ENCODE results near the gene RELL2.

RELL2 gene

DNA sequence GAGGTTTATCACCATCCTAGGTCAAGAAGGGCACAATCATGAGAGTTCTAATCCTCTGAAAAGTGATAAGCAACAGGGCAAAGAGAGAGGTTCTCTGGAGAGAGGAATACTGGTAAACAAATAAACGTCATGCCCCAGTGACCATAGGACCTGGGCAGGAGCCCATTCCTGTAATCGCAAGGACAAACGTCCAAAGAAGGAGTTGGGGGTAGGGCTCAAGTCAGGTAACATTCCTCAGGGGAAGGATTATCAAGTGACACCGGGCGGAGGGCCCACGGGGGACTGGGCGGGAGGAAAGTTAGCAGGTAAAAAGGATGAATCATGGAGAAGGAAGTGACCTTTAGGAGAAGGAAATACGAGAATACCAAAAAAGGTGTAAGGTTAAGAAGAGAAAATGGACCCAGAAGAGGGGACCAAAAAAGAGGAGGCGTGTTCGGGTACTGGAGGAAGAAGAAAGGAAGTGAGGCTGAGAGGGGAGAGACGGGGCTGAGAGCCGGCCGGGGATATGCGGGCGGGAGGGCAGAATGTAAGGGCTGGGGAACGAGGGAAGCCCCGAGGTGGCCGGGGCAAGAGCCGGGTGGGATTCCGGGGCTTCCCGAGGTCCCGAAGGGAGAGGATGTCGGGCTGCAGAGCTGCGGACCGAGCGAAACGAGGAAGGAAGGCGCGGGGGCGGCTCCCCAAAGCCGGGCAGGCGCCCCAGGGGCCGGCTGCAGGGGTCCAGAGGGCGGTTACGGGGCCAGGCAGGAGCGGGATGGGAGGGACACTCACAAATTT, 18.6 kb upstream of the RELL2 start:
- DNase-seq (ENCODE audit: insufficient read length, low spot score) (peak; percentile 41), FAIRE-seq (no peak)

DNA sequence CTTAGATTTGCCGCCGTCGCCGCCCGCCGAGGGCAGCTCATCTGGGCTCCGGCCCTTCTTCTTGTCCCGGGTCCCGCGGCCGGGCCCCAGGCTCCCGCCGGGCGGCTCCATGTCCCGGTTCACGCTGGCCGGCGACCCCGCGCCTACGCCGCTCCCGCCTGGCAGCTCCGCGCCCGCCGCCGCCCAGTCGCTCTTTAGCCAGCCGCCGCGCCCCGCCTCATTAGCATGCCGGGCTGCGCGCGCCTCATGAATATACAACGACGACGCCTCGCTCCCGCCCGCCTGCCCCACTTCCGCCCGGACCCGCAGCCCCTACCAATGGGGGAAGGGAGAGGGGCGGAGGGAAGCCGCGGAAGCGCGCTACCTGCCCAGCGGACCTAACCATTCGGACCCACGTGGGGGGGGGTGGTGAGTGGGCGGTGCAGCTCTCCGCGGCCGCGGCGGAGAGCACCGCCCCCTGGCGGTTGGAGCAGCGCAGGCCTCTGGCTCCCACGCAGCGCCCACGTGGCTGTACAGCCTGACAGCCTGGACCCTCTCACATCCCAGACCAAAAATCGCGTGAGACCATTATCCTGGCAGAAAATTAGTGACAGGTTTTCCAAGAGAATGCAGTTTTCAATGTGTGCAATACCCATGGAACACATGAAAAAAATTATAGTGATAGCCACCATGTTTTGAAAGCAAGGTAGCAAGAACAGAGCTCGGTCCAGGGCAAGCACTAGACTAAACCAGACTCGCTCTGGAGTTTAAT, 17.8 kb upstream of the RELL2 start, which contains the start of gene DIAPH1:
TSS of gene DIAPH1 (minus strand) at position 197 of the 751 bp plus-strand sequence. CDS start at position 111, 86 bp downstream.
- FAIRE-seq (peak; percentile 94), DNase-seq (ENCODE audit: insufficient read length, low spot score) (peak; percentile 92)

DNA sequence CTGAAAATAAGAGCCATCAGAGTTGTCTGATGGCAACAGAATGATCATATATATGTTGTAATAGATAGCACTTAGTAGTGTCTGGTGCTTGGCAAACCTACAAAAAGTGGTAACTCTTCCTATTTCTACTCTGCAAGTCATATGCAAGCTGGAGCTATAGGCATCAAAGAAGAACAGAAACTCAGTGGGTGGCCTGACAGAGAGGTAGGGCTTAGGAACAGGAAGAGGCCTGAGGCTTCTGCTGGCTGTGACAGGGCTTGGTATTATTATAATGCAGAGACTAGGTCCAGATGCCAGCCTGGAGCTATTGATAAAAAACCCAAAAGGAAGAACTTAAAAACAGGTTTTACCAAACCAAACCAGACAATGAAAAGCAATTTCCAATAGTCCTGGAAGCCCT, 13.6 kb upstream of the RELL2 start:
- FAIRE-seq (no peak), DNase-seq (ENCODE audit: insufficient read length, low spot score) (no peak)

DNA sequence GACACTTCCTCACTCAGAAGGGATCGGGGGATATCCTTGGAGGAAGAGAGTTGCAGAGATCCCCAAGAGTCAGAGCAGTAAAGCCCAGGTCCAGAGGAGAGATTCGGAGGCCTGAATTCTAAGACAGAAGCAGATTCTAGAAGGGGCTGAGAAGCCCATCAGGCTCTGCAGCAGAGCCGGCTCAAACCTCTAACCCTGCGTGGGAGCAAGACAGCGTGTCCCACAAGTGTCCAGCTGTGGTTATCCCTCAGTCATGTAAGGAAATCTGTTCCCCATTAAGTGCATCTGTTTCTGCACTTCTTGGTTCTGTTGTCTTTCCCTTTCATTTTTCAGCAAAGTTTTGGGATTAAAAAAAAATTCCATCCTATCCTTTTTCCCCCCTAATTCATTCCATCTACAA, 13.2 kb upstream of the RELL2 start:
- DNase-seq (ENCODE audit: insufficient read length, low spot score) (no peak), FAIRE-seq (no peak)

DNA sequence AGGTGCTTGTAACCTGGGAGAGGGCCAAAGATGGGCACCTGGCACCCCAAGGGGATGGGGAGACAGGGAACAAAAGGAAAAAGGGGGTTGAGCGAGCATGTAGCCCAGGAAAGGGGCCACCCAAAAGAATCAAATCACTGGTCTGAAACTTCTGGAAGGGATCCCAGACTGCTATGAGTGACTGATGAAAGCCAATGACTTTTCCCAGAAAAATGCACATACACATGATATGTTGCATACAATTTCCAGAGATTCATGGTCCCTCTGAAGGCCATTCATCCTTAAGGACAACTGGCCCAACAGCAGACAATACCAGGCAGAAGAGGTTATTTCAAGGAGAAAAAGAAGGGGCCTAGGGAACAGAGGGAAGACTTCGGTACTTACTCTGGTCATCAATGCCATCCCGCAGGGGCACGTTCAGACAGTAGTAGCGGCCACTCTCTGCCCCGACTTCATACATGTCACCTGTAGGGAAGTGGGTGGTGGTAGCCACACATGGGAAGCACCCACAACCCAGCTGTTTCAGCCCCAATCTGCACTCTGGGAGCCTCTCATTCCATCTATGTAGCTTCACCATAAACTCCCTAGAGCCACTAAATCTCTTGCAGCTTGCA, 8.5 kb upstream of the RELL2 start:
- DNase-seq (ENCODE audit: insufficient read length, low spot score), result no peak
- no peak for FAIRE-seq

DNA sequence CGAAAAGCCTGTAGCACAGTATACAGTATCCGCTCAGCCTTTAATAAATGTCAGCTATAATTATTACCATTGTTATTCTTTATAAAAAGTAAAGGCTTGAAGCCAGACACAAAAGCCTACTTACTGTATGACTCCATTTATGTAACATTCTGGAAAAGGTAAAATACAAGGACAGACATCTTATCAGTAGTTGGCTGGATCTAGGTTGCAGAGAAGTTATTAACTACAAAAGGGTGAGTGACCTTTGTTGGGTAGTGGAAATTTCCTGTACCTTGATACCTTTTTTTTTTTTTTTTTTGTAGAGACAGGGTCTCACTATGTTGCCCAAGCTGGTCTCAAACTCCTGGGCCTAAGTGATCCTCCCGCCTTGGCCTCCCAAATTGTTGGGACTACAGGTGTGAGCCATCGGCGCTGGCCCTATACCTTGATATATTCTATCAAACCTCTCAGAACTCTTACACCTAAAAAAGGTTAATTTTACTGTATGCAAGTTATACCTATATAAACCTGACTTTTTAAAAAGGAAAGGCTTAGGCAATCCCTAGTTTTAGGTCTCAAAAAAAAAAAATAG, 6.1 kb upstream of the RELL2 start:
- DNase-seq (ENCODE audit: insufficient read length, low spot score), result no peak
- FAIRE-seq, result no peak

DNA sequence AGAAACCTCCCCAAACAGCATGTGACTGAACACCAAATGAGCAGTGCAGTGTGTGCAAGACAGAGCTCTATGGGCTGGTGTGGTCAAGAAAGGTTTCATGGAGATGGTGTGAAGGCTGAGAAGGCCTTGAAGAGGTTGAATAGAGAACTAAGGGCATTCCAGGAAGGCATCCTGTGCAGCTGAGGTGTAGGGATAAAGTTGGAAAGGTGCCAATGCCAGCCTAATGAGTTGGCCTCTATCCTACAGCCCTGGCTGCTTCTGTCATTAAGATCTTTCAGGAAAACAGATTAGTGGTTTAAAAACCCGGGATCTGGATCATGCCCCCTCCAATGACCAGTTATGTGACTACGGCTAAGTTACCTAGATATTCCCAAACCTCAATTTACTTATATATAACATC, 4.1 kb upstream of the RELL2 start:
- DNase-seq (ENCODE audit: insufficient read length, low spot score) (no peak), FAIRE-seq (no peak)

DNA sequence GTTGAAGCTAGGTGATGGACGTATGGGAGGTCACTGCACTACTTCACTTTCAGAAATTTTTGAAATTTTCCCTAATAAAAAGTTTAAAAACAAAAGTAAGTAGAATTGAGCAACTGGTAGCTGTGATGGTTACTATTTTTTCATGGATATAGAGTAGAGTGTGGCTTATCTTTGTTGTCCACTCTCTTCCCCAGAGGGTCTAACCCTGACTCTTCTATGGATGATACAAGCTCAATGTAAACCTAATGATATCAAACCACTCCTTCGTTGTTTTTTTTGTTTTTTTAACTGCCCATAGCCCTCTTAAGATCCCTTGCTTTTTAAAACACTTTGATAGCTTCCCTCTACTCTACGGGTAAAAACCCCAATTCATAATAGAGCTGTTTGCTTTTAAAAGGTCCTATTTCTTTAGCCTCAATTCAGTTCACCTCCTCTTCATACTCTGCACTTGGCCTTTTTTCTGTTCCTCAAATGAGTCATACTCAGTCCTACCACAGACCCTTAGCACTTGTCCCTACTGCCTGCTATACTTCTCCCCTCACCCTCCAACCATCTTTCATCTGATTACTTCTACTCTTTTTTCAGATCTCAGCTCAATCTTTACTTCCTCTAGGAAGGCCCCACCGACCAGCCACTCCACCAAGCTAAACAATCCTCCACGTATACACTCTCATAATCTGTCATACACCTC, 2.8 kb upstream of the RELL2 start:
- FAIRE-seq (no peak), DNase-seq (ENCODE audit: insufficient read length, low spot score) (no peak)

DNA sequence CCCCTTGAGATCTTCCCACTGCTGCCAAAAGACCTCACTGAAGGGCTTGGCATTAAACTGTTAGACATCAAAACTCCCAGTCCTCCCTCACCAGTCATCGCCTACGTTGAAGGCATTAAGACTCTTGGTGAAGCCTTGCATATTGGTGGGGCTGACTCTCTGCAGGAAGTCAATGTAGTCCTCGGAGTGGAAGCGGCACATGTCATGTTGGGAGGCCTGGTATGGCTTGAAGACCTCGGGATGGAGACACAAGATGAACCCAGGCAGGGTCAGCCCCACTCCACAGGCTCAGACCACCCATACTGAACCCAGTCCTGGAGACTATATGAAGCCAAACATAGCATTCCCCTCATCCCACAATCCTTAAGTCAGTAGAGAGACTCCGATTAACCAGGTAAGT, 2.1 kb upstream of the RELL2 start:
- FAIRE-seq, result no peak
- no peak for DNase-seq (ENCODE audit: insufficient read length, low spot score)

DNA sequence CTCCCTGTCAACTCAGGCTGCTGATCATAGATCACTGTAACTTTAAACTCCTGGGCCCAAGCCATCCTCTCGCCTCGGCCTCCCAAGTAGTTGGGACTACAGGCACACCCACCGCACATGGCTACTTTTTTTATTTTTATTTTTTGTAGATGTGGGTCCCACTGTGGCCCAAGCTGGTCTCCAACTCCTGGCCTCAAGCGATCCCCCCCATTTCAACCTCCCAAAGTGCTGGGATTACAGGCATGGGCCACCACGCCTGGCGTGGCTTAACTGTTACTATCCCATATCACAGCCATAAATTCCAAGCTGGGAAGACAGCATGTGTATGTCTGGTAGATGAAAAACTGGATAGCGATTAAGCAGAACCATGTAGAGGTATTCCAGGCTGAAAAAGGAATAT, 1.2 kb upstream of the RELL2 start:
- DNase-seq (ENCODE audit: insufficient read length, low spot score) (no peak), FAIRE-seq (no peak)

DNA sequence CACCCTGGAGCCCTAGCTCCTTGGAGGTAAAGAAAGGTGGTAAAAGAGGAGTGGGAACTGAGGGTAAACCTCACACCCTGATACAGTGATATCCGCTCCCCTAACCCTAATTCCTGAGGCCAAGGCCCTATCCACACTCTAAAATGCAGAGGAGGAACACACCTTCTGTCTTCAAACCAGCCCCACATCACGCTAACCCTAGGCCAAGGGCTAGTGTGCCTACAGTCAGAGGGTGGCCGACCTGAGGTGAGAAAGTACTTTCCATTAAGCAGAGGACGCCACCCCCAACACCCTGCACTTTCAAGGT, 738 bp upstream of the RELL2 start:
- FAIRE-seq, result no peak
- DNase-seq (ENCODE audit: insufficient read length, low spot score), result no peak

DNA sequence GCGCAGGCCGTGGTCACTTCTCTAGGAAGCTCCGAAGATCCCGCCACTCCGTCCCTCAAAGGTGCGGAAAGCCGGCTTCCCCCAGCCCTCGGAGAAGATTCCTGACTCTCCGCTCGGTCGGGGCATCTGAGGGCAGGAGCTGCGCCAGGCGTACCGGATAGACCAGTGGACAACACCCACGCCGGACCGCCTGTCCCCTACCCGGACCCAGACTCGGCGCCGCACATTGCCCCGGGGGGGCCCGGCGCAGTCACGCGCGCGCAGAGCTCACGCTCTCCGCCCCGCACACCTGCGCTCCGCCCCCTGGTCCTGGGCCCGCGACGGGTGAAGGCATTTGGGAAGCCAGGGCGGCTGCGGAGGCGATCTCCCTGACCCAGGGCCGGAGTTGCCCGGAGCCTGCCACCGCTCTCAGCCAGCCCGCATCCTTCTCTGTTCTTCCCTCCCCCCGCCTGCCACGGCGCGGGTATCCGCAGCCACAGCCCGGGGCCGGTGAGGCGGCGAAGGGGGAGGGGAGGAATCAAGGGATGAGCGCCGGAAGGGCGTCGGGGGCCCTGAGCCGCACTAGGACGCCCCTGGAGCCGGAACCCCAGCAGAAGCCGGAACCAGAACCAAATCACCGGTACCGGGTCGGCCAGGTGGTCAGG, 448 bp downstream of the RELL2 start:
- FAIRE-seq, result no peak
- DNase-seq (ENCODE audit: insufficient read length, low spot score), result no peak

DNA sequence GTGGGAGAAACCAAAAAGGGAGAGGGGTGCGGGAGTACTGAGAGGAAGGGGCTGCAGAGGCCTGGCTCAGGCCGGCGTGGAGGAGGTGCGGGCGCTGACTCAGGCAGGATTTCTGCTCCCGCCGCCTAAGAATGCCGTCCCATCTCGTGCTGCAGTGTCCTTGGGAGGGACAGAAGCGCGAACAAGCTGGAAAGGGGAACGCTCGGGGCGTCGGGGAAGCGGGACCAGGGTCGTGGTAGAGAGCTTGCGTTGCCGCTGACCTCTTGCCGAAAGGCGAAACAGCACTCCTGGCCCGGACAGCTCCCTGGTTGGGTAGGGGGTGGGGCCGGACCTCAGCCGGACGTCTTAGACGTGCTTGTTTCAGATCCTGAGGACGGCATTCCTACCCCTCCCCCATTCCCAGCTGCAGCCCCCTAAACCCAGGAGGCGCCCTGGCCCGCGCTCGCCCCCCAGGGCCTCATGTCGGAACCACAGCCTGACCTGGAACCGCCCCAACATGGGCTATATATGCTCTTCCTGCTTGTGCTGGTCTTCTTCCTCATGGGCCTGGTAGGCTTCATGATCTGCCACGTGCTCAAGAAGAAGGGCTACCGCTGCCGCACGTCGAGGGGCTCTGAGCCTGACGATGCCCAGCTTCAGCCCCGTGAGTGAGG, 1.1 kb downstream of the RELL2 start:
- FAIRE-seq (no peak), DNase-seq (ENCODE audit: insufficient read length, low spot score) (peak; percentile 59)

DNA sequence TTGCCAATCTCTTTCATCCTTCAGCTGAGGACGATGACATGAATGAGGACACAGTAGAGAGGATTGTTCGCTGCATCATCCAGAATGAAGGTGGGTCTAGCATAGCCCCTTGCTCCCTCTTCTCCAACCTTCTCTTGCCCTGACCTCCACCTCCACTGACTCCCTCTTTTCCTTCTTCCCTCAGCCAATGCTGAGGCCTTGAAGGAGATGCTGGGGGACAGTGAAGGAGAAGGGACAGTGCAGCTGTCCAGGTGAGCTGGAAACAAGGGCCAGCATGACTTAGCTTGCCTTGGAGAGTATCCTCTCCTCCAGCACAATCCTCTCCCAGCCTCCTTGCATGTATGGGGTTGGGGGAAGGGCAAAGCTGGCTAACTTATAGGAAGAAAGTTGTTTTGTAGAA, 2.0 kb downstream of the RELL2 start:
- FAIRE-seq, result no peak

DNA sequence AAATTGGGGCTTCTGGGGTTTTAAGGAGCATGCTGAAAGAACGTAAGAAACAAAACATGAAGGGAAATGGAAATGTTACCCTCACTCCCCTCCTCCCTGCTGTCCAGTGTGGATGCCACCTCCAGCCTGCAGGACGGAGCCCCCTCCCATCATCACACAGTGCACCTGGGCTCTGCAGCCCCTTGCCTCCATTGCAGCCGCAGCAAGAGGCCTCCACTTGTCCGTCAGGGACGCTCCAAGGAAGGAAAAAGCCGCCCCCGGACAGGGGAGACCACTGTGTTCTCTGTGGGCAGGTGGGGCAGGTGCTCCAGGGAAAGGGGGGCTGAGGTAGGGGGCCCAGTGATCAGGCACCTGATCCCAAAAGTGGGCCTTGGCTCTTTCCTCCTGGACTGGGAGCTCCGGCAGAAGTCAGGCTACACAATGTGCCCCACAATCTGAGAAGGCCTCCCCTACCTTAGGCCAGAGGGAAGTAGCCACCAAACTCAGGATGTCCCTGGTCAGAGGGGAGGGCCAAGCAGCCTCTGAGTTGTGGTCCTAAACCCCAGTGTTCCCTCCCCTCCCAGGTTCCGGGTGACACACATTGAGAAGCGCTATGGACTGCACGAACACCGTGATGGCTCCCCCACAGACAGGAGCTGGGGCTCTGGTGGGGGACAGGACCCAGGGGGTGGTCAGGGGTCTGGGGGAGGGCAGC, 2.7 kb downstream of the RELL2 start:
- DNase-seq (ENCODE audit: insufficient read length, low spot score), result no peak

More for the DNA sequence above, 2.0 kb downstream of the RELL2 start:
- DNase-seq (ENCODE audit: insufficient read length, low spot score), result no peak

DNA sequence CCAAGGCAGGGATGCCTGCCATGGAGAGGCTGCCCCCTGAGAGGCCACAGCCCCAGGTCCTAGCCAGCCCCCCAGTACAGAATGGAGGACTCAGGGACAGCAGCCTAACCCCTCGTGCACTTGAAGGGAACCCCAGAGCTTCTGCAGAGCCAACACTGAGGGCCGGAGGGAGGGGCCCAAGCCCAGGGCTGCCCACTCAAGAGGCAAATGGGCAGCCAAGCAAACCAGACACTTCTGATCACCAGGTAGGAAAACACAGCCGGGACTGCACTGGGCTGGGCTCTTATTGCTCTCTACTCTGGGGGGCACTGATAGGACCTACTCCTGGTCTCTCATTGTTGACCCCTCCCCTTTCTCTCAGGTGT, 3.2 kb downstream of the RELL2 start:
- FAIRE-seq, result no peak
- no peak for DNase-seq (ENCODE audit: insufficient read length, low spot score)

More for the DNA sequence above, 2.7 kb downstream of the RELL2 start:
- no peak for FAIRE-seq

DNA sequence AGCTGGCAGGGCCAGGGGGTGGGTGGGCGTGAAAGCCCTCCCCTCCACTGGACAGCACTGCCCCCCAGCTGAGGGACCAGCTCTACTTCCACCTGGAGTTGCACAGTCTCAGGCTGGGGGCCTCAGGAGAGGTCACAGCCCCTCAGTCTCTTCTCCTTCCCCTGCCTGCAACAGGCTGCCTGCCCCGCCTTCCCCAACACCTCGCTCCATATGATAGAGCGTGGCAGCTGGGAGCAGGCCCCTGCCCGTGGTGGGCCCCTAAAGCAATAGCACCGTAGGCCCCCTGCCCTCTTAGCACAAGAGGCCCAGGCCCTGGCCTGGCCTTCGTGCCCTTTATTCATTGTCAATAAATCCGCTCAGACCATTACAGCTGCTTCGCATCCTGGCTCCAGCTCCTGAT, 3.9 kb downstream of the RELL2 start:
- FAIRE-seq (no peak), DNase-seq (ENCODE audit: insufficient read length, low spot score) (no peak)

DNA sequence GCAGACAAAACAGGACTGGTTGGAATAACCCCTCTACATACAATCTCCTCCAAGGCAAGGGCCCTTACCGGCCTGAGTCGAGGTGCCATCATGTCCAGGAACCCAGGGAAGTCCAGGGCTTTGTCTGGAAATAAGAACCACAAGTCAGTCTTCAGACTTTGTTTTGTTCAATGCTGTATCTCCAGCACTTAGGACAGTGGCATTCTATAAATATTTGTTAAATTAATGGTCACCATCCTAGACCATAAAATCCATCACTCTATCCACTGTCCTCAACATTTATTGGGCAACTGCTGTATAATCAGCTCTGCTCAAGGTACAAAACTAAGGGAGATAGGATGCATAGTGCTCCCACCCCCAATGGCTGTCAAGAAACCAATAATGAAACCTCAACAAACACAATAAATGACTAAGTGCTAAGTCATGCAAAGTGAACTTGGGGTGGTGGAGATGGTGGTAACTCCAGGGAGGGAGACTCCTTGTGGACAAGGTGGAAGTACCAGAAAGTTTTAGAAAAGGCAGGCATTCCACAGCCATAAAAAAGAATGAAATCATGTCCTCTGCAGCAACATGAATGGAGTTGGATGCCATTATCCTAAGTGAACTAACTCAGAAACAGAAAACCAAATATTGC, 5.0 kb downstream of the RELL2 start:
- no peak for FAIRE-seq

DNA sequence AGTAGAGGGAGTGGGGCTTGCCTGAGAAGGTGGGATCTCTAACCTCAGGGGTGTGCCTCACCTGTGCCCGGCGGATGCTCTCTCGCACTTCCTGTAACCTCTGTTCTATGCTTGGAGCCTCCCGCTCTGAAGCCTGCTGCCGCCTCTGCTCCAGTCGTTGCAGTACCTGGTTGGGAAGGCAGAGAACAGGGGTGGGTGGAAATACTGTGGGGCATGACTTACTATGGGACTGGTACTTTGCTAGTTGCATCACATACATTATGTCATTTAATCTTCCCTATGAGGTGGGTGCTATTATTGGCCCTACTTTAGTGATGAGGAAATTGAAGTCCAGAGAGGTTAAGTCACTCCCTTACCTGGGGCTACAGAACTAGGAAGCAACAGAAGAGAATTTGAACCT, 9.2 kb downstream of the RELL2 start:
- DNase-seq (ENCODE audit: insufficient read length, low spot score) (no peak), FAIRE-seq (no peak)

More for the DNA sequence above, 5.0 kb downstream of the RELL2 start:
- DNase-seq (ENCODE audit: insufficient read length, low spot score), result peak; percentile 56

All from HTR-8/SVneo (cell line).